Measurements from ENCODE around the gene BPTF. TPM values are rescaled to one million over a fixed set of nuclear protein-coding genes. Genes with fewer than 3 reads are reported as not detected.

BPTF gene
- total RNA-seq, 1 donor from 2014 or later: 135 TPM

DNA sequence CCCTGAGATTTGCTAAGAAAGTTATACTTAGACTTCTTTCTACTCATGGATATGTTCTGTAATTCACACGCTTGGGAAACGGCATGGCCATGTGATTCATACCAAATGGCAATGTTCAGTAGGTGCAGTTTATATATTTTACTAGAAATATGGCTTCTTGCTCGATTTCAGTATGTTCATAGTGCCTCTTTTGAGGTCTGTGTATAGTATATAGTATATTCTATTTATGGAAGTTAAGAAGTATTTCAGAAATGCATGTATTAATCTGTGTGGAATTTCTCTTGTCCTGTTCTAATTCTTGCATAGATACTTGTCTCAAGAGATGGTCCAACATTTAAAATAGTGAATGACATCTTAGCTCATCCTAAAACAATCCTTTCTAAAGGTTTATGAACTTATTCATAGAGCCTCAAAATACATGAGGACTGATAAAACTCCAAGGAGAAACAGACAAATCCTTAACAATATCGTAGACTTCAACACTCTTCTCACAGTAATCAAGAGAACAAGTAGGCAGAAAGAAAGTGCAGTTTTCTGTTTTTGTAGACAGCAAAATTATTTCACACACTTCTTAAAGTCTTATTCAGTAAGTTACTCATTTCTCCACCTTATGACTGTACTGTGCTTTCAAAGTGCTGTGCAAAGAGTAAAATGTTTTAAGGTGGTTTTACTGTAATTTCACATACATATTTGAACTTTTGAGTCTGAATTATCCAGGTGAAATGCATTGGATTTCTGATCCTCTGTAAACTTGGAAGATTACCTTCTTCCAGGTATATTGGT is 11.1 kb downstream of the BPTF start:
- no peak for DNase-seq (ENCODE audit: extremely low spot score, unreplicated experiment)
- no peak overlapping the region for H3K4me3 Mint-ChIP-seq
- no peaks in the 10 kb centered on the region for H3K27me3 Mint-ChIP-seq
- peaks cover 21% of the 10 kb centered on the region for H3K4me1 Mint-ChIP-seq (ENCODE audit: unreplicated experiment)
- TF ChIP-seq, protein P1, sequence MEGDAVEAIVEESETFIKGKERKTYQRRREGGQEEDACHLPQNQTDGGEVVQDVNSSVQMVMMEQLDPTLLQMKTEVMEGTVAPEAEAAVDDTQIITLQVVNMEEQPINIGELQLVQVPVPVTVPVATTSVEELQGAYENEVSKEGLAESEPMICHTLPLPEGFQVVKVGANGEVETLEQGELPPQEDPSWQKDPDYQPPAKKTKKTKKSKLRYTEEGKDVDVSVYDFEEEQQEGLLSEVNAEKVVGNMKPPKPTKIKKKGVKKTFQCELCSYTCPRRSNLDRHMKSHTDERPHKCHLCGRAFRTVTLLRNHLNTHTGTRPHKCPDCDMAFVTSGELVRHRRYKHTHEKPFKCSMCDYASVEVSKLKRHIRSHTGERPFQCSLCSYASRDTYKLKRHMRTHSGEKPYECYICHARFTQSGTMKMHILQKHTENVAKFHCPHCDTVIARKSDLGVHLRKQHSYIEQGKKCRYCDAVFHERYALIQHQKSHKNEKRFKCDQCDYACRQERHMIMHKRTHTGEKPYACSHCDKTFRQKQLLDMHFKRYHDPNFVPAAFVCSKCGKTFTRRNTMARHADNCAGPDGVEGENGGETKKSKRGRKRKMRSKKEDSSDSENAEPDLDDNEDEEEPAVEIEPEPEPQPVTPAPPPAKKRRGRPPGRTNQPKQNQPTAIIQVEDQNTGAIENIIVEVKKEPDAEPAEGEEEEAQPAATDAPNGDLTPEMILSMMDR (conservative IDR thresholded peaks at IDR 0.05): no peak
- no peak overlapping the region for H3K27ac Mint-ChIP-seq
- no peaks in the 10 kb centered on the region for H3K9me3 Mint-ChIP-seq
- peaks cover 4% of the 10 kb centered on the region for H3K36me3 Mint-ChIP-seq

DNA sequence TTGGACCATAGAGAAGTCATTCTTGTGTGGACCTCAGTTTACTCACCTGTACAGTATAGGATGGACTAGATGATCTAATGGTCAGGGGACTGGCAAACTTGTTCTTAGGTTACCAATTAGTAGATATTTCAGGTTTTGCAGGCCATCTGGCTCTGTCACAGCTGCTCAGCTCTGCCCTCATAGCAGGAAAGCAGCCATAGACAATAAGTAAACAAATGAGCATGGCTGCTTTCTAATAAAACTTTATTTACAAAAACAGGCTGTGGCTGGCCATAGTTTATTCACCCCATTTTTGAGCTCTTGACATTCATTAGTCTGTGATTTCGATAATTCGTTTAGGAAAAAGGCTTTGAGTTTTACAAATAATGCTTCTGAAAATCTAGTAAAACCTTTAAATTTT is 12.7 kb downstream of the BPTF start:
- TF ChIP-seq, protein P1 (conservative IDR thresholded peaks at IDR 0.05): no peak
- Mint-ChIP-seq H3K4me1 (ENCODE audit: unreplicated experiment) (peaks cover 21% of the 10 kb centered on the region), H3K27ac (no peak overlapping the region), H3K27me3 (no peaks in the 10 kb centered on the region), H3K4me3 (no peak overlapping the region), H3K36me3 (peaks cover 4% of the 10 kb centered on the region), H3K9me3 (no peaks in the 10 kb centered on the region)
- DNase-seq (ENCODE audit: extremely low spot score, unreplicated experiment): no peak

DNA sequence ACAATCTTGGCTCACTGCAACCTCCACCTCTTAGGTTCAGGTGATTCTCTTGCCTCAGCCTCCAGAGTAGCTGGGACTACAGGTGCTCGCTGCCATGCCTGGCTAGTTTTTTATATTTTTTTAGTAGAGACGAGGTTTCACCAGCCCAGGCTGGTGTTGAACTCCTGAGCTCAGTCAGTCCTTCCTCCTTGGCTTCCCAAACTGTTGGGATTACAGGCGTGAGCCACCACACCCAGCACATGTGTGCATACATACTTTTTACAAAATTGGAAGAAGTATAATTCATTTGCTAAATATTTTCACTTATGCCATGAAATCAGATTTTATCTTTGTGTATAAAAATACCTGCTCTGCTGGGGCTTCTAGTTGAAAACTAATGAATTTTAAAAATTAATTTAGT is 13.2 kb downstream of the BPTF start:
- TF ChIP-seq, protein P1 (conservative IDR thresholded peaks at IDR 0.05): no peak
- DNase-seq (ENCODE audit: extremely low spot score, unreplicated experiment): no peak
- Mint-ChIP-seq H3K27ac (no peak overlapping the region), H3K27me3 (no peaks in the 10 kb centered on the region), H3K9me3 (no peaks in the 10 kb centered on the region), H3K36me3 (peaks cover 4% of the 10 kb centered on the region), H3K4me3 (no peak overlapping the region), H3K4me1 (ENCODE audit: unreplicated experiment) (peaks cover 21% of the 10 kb centered on the region)

DNA sequence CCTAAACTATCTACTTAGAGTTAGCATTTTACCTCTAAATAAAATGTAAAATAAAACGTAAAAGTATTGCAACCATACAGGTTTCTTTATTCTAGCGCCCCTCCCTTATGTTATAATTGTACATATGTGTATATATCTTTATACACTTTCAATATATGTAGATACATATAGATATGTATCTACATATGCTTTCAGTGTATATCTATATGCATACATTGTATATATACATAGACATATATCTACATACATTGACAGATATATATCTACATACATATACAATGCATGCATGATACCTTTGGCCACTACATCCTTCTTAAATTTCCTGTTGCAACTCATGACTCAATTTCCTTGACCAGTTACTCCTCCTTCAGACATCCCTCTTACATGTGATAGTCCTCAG is 16.7 kb downstream of the BPTF start:
- TF ChIP-seq, protein P1 (conservative IDR thresholded peaks at IDR 0.05): no peak
- Mint-ChIP-seq H3K4me1 (ENCODE audit: unreplicated experiment) (peaks cover 4% of the 10 kb centered on the region), H3K27ac (no peak overlapping the region), H3K9me3 (no peaks in the 10 kb centered on the region), H3K4me3 (no peak overlapping the region), H3K27me3 (no peaks in the 10 kb centered on the region), H3K36me3 (no peaks in the 10 kb centered on the region)
- no peak for DNase-seq (ENCODE audit: extremely low spot score, unreplicated experiment)

DNA sequence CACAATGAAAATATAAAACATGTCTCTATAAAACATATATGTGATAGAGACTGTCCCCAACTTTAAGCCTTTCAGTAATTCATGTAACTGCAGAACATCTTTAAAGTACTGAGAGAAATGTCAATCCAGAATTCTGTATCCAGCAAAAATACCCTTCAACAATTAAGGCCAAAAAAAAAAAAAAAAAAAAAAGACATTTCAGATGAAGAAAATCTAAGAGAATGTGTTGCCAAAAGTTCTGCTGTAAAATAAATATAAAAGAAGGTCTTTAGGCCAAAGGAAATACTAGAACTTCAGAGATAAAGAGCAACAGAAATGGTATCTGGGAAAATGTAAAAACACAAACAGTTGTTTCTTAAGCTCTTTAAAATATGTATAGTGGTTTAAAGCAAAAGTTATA is 17.3 kb downstream of the BPTF start:
- Mint-ChIP-seq H3K4me1 (ENCODE audit: unreplicated experiment) (peaks cover 4% of the 10 kb centered on the region), H3K9me3 (no peaks in the 10 kb centered on the region), H3K4me3 (no peak overlapping the region), H3K27ac (no peak overlapping the region), H3K36me3 (no peaks in the 10 kb centered on the region), H3K27me3 (no peaks in the 10 kb centered on the region)
- DNase-seq (ENCODE audit: extremely low spot score, unreplicated experiment): no peak
- TF ChIP-seq, protein P1 (conservative IDR thresholded peaks at IDR 0.05): no peak

Data from type B pancreatic cell (in vitro differentiated cells).